Neural cell (in vitro differentiated cells): ENCODE data around the gene MTIF2.

ENCODE experiments used
- EP300 ChIP-seq: fragments of 450-650 bp; conservative IDR thresholded peaks from 2 replicates; pipeline ENCODE4 v1.6.1; 2014; ENCODE audit warnings: antibody characterized with exemption, mild to moderate bottlenecking, moderate library complexity; ENCODE audit not compliant: poor library complexity, severe bottlenecking
- EZH2 ChIP-seq: fragments of 200-600, 300-800 bp; shearing (Covaris generic), sonication (generic); IDR thresholded peaks from 2 replicates; pipeline ENCODE4 v1.6.1; 2014; ENCODE audit warnings: antibody characterized with exemption, low read length, borderline replicate concordance, mild to moderate bottlenecking; ENCODE audit not compliant: insufficient read depth, poor library complexity, severe bottlenecking
- POLR2AphosphoS5 ChIP-seq: IDR thresholded peaks from 2 replicates; pipeline ENCODE4 v1.6.1; 2012
- RAD21 ChIP-seq: fragments of 450-650 bp; conservative IDR thresholded peaks from 2 replicates; pipeline ENCODE4 v1.6.1; 2014; ENCODE audit warnings: antibody characterized with exemption, mild to moderate bottlenecking, moderate library complexity
- TF ChIP-seq, protein P1 (sequence below): fragments of 450-650 bp; IDR thresholded peaks from 2 replicates; pipeline ENCODE4 v1.5.1; 2014; ENCODE audit warnings: antibody characterized with exemption, mild to moderate bottlenecking, moderate library complexity; ENCODE audit not compliant: poor library complexity, severe bottlenecking

DNA sequence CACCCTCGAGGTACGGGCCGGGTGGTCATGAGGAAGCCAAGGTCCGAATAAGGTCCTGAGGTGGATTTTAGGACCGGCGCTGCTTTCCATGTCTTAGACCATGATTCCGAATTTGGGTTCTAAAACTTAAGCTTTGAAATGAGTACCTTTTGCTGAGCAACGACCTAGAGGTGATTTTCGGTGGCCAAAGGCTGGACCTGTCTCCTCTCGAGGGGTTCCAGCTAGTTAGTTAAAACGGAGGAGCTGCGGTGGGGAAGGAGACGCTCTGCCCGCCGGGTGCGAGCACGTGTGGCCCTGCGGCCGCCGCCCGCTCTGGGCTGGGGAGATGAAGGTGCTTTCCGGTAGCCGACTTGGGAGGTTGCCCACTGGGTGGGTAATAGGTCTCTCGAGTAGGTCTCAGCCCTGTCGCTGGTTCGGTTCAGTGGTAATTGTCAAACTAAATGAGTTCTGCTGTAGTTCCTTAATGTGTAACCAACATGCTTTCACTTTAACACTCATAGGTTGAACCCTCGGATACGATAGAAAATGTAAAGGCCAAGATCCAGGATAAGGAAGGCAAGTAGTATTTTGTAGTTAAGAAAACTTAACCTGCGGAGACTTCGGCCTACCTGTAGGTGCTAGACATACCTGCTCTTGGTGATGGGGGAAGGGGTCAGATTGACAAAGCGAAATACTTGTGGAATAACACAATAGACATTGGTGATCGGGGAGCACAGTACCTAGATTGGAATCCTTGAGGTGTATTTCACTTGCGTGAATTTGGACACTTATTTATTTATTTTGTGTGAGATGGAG is 36.0 kb downstream of the MTIF2 start:
- TF ChIP-seq, protein P1, sequence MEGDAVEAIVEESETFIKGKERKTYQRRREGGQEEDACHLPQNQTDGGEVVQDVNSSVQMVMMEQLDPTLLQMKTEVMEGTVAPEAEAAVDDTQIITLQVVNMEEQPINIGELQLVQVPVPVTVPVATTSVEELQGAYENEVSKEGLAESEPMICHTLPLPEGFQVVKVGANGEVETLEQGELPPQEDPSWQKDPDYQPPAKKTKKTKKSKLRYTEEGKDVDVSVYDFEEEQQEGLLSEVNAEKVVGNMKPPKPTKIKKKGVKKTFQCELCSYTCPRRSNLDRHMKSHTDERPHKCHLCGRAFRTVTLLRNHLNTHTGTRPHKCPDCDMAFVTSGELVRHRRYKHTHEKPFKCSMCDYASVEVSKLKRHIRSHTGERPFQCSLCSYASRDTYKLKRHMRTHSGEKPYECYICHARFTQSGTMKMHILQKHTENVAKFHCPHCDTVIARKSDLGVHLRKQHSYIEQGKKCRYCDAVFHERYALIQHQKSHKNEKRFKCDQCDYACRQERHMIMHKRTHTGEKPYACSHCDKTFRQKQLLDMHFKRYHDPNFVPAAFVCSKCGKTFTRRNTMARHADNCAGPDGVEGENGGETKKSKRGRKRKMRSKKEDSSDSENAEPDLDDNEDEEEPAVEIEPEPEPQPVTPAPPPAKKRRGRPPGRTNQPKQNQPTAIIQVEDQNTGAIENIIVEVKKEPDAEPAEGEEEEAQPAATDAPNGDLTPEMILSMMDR: no peak
- TF ChIP-seq EP300: no peak
- no peak for TF ChIP-seq POLR2AphosphoS5
- TF ChIP-seq RAD21: peak; percentile 7
- no peak for TF ChIP-seq EZH2
